ENCODE data around the gene IDS.
A peak's percentile ranks its signal among the peaks of the same experiment; 100 is the strongest.

IDS gene

GRCh38 chrX:149453906-149454822 is 50.9 kb downstream of the IDS start:
- DNase-seq = peak; percentile 89

GRCh38 chrX:149453030-149453429 is 52.1 kb downstream of the IDS start:
- no peak for DNase-seq

- no peak for DNase-seq
These were observed 71.7 kb downstream of the IDS start for GRCh38 chrX:149433451-149433850.

GRCh38 chrX:149433051-149433450 is 72.1 kb downstream of the IDS start:
- DNase-seq = no peak
